Measurements from ENCODE around the gene D2HGDH. TPM values are rescaled to one million over a fixed set of nuclear protein-coding genes. Genes with fewer than 3 reads are reported as not detected.

D2HGDH gene
- total RNA-seq, 1 experiment from 2014 or later = 10.0 TPM

GRCh38 chr2:241755777-241756176 lies 21.3 kb downstream of the D2HGDH start:
- H2AFZ ChIP-seq (ENCODE audit: low read length) = no peak overlapping the region
- Mint-ChIP-seq H3K4me1 (no peaks in the 10 kb centered on the region), H3K27ac (no peak overlapping the region), H3K27me3 (ENCODE audit: low read depth) (no peaks in the 10 kb centered on the region; the same call in 1 of the 2 replicates), H3K9me3 (peaks cover 9 to 10% of the 10 kb centered on the region in 2 experiments), H3K4me3 (no peak overlapping the region), H3K36me3 (ENCODE audit: insufficient read depth in 1 of 3, low read depth in 3 of 3) (peaks cover 12 to 35% (median 26%) of the 10 kb centered on the region in 3 experiments)
- no peaks in the 10 kb centered on the region for H3K23me2 ChIP-seq (ENCODE audit: insufficient read length, low read depth, low read length, poor library complexity, severe bottlenecking)
- no peak overlapping the region for H2BK12ac ChIP-seq (ENCODE audit: insufficient read length, low read depth, low read length)
- no peak overlapping the region for H3K56ac ChIP-seq (ENCODE audit: insufficient read length, low read depth, low read length)
- no peak overlapping the region for H3K18ac ChIP-seq (ENCODE audit: insufficient read length, low read depth, low read length)
- H2BK15ac ChIP-seq (ENCODE audit: low read depth, low read length) = no peak overlapping the region
- H4K5ac ChIP-seq (ENCODE audit: insufficient read length, low read depth, low read length) = no peak overlapping the region
- H2BK20ac ChIP-seq (ENCODE audit: low read depth, low read length, poor library complexity, severe bottlenecking) = no peak overlapping the region
- H3T11ph ChIP-seq (ENCODE audit: low read length) = no peak overlapping the region
- no peaks in the 10 kb centered on the region for H3K4me1 ChIP-seq (ENCODE audit: insufficient read depth, low read length)
- no peaks in the 10 kb centered on the region for H3K79me1 ChIP-seq (ENCODE audit: insufficient read depth, low read depth, low read length, poor library complexity, severe bottlenecking)
- H2AK5ac ChIP-seq (ENCODE audit: insufficient read length, low read length) = no peak overlapping the region
- H3K79me2 ChIP-seq (ENCODE audit: insufficient read depth, low read length) = no peaks in the 10 kb centered on the region
- H3K9ac ChIP-seq (ENCODE audit: extremely low read depth, insufficient read length, low read length) = no peak overlapping the region
- no peaks in the 10 kb centered on the region for H3K27me3 ChIP-seq (ENCODE audit: insufficient read depth, low read length)
- TF ChIP-seq CTCF (conservative IDR thresholded peaks at IDR 0.05) = no peak
- no peak overlapping the region for H3K23ac ChIP-seq (ENCODE audit: insufficient read length, low read depth, low read length)
- no peak overlapping the region for H2BK120ac ChIP-seq (ENCODE audit: low read depth, low read length, poor library complexity, severe bottlenecking)
- no peak for DNase-seq
- no peak overlapping the region for H4K91ac ChIP-seq (ENCODE audit: insufficient read length, low read depth, low read length)
- no peak overlapping the region for H3K27ac ChIP-seq (ENCODE audit: insufficient read length, low read depth, low read length)
- H3K4me2 ChIP-seq (ENCODE audit: insufficient read depth, insufficient read length, low read length) = no peak overlapping the region
- H4K8ac ChIP-seq (replicated peaks; ENCODE audit: insufficient read length, low read depth, low read length) = no peak overlapping the region
- no peak overlapping the region for H3K4ac ChIP-seq (ENCODE audit: low read depth, low read length)
- no peak overlapping the region for H2BK5ac ChIP-seq (ENCODE audit: insufficient read length, low read length)
- WGBS (ENCODE audit: extremely low coverage, insufficient read length, low lambda C conversion rate) = no CpG with 5 or more reads among the region's 27 CpGs
- no peaks in the 10 kb centered on the region for H3K9me3 ChIP-seq (ENCODE audit: control insufficient read depth, low read depth, low read length)
- no peaks in the 10 kb centered on the region for H4K20me1 ChIP-seq (ENCODE audit: control insufficient read depth, insufficient read depth, insufficient read length)
- no peak overlapping the region for H3K14ac ChIP-seq (ENCODE audit: insufficient read depth, low read length)
